Chondrocyte (in vitro differentiated cells): ENCODE measurements around the gene MYT1. TPM values are rescaled to one million over a fixed set of nuclear protein-coding genes. Genes with fewer than 3 reads are reported as not detected.

Experiments used
- DNase-seq: peaks from one replicate; pipeline ENCODE4 v3.0.0; 2021; ENCODE audit warnings: mixed read lengths, low spot score
- H3K27ac Mint-ChIP-seq: one replicate; pipeline ENCODE4 v1.8.0; 2021; ENCODE audit warnings: mild to moderate bottlenecking, moderate library complexity, mixed read lengths; ENCODE audit not compliant: unreplicated experiment
- H3K27me3 Mint-ChIP-seq: 2 replicates; pipeline ENCODE4 v1.8.0; 2021; ENCODE audit warnings: low read depth, mixed read lengths
- H3K36me3 Mint-ChIP-seq: 2 replicates; pipeline ENCODE4 v1.8.0; 2021; ENCODE audit warnings: low read depth, mixed read lengths
- H3K4me1 Mint-ChIP-seq: 2 replicates; pipeline ENCODE4 v1.8.0; 2021; ENCODE audit warnings: low read depth, mild to moderate bottlenecking, mixed read lengths
- H3K4me3 Mint-ChIP-seq: one replicate; pipeline ENCODE4 v1.8.0; 2021; ENCODE audit warnings: mild to moderate bottlenecking, moderate library complexity, mixed read lengths; ENCODE audit not compliant: unreplicated experiment
- H3K9me3 Mint-ChIP-seq: 2 replicates; pipeline ENCODE4 v1.8.0; 2021; ENCODE audit warnings: low read depth, mixed read lengths
- total RNA-seq: library from RNA; stranded (reverse); gene quantifications from 3 replicates; pipeline ENCODE4 v1.2.1, GENCODE V29; 2021
- TF ChIP-seq, protein P1 (sequence below): fragments of 200-600 bp; sonication (generic); IDR thresholded peaks from 2 replicates; pipeline ENCODE4 v1.5.0; 2021; ENCODE audit warnings: antibody characterized with exemption, mild to moderate bottlenecking, moderate library complexity

MYT1 gene
- total RNA-seq, 1 donor from 2014 or later = not detected

DNA sequence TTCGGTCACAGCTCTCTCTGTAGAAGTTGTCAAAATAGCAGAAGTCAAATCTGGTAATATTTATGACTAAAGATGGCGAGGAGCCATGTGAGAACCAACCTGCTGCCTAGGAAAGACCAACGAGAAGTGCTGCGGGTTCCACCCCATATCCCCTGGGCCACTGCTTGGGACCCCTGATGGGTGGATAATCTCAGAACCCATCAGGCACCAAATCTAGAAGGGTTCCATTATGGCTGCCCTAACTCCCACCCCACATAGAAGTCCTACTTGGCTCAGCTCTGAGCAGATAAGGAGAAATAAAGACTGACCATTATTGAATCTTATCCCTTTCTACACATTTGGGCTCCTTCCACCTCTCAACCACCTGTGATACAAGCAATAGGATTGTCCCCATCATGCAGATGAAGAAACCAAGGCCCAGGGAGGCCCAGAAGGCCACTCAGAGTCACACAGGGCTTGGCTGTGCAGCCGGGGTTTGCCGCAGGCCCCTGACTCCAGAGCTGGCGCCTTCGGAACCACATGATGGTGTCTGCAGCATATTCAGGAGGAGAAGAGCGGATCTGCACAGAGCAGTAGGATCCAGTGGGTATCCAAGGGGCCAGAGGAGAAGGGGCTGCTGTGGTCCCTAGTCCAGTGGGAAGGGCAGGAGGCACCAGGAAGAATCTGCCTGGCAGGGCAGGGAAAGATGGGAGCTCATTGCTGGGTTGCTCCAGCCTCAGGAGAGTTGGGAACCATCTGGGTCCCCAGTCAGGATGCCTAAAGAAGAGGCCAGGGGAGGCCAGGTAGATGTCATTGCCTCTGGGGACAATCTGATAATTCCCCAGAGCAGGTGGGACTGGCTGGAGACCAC, 81.7 kb downstream of the MYT1 start:
- DNase-seq = no peak
- H3K27me3 Mint-ChIP-seq = peaks cover 40% of the 10 kb centered on the region
- H3K27ac Mint-ChIP-seq = no peak overlapping the region
- TF ChIP-seq, protein P1, sequence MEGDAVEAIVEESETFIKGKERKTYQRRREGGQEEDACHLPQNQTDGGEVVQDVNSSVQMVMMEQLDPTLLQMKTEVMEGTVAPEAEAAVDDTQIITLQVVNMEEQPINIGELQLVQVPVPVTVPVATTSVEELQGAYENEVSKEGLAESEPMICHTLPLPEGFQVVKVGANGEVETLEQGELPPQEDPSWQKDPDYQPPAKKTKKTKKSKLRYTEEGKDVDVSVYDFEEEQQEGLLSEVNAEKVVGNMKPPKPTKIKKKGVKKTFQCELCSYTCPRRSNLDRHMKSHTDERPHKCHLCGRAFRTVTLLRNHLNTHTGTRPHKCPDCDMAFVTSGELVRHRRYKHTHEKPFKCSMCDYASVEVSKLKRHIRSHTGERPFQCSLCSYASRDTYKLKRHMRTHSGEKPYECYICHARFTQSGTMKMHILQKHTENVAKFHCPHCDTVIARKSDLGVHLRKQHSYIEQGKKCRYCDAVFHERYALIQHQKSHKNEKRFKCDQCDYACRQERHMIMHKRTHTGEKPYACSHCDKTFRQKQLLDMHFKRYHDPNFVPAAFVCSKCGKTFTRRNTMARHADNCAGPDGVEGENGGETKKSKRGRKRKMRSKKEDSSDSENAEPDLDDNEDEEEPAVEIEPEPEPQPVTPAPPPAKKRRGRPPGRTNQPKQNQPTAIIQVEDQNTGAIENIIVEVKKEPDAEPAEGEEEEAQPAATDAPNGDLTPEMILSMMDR = no peak
- no peak overlapping the region for H3K4me3 Mint-ChIP-seq
- no peaks in the 10 kb centered on the region for H3K4me1 Mint-ChIP-seq
- peaks cover 1% of the 10 kb centered on the region for H3K36me3 Mint-ChIP-seq
- H3K9me3 Mint-ChIP-seq = no peaks in the 10 kb centered on the region

DNA sequence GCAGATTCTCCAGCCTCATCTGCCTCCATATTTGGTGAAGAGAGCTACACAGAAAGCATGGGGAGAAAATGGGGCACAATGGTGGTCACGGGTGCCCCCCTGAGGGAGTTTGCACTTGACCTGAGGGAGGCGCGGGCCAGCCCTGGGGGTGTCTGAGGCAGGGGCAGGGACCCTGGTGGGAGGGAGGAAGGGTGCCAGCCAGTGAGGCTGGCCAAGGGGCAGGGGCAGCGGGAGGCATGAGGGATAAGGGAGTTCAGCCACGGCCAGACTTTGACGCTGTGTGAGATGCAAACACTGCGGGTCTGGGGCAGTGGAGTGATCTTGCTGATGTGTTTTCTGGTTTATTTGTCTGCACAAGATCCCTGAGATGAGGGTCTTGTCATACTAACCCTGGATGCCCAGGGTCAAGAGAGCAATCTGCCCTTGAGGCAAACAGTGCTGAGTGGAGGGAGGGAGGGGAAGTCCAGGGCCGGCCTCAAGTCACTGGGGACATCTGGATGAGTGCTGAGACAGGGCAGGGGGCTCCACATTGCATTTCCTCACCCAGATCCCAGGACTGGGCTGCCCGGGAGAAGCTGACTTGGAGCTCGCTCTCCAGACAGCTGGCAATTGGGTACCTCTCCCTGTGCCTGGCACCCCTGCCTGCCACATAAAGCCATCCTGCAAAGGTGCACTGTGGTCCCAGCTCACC, 82.5 kb downstream of the MYT1 start:
- Mint-ChIP-seq H3K4me3 (no peak overlapping the region), H3K36me3 (peaks cover 1% of the 10 kb centered on the region), H3K4me1 (no peaks in the 10 kb centered on the region), H3K9me3 (no peaks in the 10 kb centered on the region), H3K27ac (no peak overlapping the region), H3K27me3 (peaks cover 42% of the 10 kb centered on the region)
- TF ChIP-seq, protein P1 = no peak
- peak; percentile 58 for DNase-seq

DNA sequence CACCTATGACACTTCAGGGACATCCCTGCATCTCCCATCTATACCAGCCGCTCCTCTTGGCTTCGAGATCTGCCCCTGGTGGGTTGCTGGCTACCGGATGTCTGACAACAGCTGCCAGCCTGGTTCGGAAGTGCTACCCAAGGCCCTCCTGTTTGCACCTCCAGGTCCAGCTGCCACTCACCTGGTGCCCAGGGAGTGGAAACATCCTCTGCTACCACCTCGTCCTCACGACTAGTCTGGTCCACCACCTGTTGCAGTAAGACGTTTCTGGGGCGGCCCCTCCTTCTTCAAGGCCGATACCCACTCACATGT, 83.0 kb downstream of the MYT1 start:
- Mint-ChIP-seq H3K9me3 (no peaks in the 10 kb centered on the region), H3K36me3 (peaks cover 1% of the 10 kb centered on the region), H3K4me3 (no peak overlapping the region), H3K4me1 (no peaks in the 10 kb centered on the region), H3K27ac (no peak overlapping the region), H3K27me3 (peaks cover 42% of the 10 kb centered on the region)
- peak; percentile 59 for DNase-seq
- TF ChIP-seq, protein P1 = no peak

DNA sequence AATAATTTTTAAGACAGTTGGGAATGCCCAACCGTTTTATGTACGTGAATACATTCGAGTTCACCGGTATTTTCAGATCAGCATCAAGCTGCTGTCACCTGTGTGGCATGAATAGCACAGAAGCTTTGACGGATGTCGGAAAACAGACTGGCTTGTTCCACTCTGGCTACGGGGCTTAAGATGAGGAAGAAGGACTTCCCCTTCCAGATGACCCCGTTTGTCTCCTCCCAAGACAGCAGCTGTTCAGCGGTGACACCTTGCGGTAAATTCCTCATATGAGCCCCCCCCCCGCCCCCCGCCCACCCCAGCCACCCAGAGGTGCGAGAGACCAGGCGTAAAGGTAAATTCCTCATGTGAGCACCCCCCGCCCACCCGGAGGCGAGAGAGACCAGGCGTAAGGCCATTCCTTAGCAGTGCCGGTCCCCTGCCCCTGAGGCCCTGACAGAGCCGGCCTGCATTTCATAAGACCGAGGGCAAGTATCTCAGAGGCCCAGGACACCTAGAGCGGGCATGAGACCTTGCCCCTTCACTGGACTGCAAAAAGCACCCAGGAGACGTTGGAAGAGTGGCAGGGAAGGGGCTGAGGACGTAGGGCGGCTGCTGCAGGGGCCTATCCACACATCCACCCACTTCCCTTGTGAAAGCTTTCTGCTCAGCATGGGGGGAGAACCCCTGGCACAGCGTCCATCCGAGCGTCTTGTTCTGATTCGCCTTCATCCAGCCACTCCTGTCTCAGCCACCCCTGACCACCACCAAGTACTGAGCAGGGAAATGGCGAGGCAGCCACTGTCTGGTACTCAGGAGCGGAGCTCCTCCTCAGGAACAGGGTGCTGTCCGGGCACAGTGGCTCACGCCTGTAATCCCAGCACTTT, 84.0 kb downstream of the MYT1 start:
- peaks cover 1% of the 10 kb centered on the region for H3K36me3 Mint-ChIP-seq
- H3K27ac Mint-ChIP-seq = no peak overlapping the region
- no peaks in the 10 kb centered on the region for H3K9me3 Mint-ChIP-seq
- H3K4me3 Mint-ChIP-seq = no peak overlapping the region
- DNase-seq = peak; percentile 68
- peaks cover 41% of the 10 kb centered on the region for H3K27me3 Mint-ChIP-seq
- no peaks in the 10 kb centered on the region for H3K4me1 Mint-ChIP-seq
- TF ChIP-seq, protein P1 = no peak

DNA sequence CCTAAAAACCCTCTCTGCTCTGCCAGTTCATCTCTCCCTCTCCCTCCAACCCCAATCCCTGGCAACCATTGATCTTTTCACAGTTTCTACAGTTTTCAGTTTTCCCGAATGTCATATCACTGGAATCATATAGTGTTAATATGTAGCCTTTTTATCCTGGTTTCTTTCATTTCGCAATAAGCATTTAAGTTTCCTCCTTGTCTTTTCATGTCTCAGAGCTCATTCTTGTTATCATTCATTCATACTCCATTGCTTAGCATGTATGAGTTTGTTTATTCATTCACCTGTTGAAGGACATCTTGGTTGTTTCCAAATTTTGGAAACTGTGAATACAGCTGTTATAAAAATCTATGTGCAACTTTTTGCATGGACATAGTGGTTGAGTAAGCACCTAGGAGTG, 85.8 kb downstream of the MYT1 start:
- DNase-seq = no peak
- Mint-ChIP-seq H3K27me3 (peaks cover 33% of the 10 kb centered on the region), H3K4me1 (peaks cover 4% of the 10 kb centered on the region), H3K9me3 (no peaks in the 10 kb centered on the region), H3K36me3 (peaks cover 1% of the 10 kb centered on the region), H3K4me3 (no peak overlapping the region), H3K27ac (no peak overlapping the region)
- TF ChIP-seq, protein P1 = no peak
